Measurements from ENCODE around the gene RSRC1.

Gene RSRC1

GRCh38 chr3:158095111-158095813, 14.6 kb upstream of the RSRC1 start:
- POLR2A ChIA-PET: no interaction called here
- Histone ChIP-seq H3K27me3 (replicated peaks in 2 of 5; ENCODE audit: control insufficient read depth in 4 of 5, insufficient read depth in 5 of 5, low read length in 4 of 5) (peaks cover 35 to 97% (median 57%) of the 10 kb centered on the region in 5 experiments), H3K9me3 (ENCODE audit: control extremely low read depth in 1 of 5, control insufficient read depth in 4 of 5, insufficient read depth in 2 of 5, low read depth in 1 of 5, low read length in 4 of 5) (peaks cover 0 to 3% (median 0%) of the 10 kb centered on the region in 5 experiments), H3K4me3 (ENCODE audit: control insufficient read depth in 1 of 7, extremely low read depth in 1 of 7, insufficient read depth in 4 of 7, low read depth in 2 of 7, low read length in 6 of 7) (no peak overlapping the region), H3K36me3 (ENCODE audit: control insufficient read depth in 4 of 4, insufficient read depth in 4 of 4, low read length in 3 of 4) (no peaks in the 10 kb centered on the region), H3K4me1 (ENCODE audit: control extremely low read depth in 1 of 4, control insufficient read depth in 4 of 4, insufficient read depth in 4 of 4, low read length in 3 of 4) (peaks cover 3 to 26% (median 22%) of the 10 kb centered on the region in 4 experiments), H3K27ac (ENCODE audit: insufficient read depth in 1 of 2, low read depth in 1 of 2, low read length in 2 of 2, poor library complexity in 1 of 2, severe bottlenecking in 2 of 2) (no peak overlapping the region)
- CTCF ChIA-PET: interaction anchor here (0.7 to 2.2 kb wide), 5 partner anchors 9 to 15 kb away, joined by 3 to 11 read pairs (median 3); partner anchors contain the start of gene RSRC1
- peak in 2 of 3 donors; percentile 15 to 17 for DNase-seq
- 14% methylated on average over 17 of the region's 22 CpGs for WGBS (ENCODE audit: insufficient coverage)

DNA sequence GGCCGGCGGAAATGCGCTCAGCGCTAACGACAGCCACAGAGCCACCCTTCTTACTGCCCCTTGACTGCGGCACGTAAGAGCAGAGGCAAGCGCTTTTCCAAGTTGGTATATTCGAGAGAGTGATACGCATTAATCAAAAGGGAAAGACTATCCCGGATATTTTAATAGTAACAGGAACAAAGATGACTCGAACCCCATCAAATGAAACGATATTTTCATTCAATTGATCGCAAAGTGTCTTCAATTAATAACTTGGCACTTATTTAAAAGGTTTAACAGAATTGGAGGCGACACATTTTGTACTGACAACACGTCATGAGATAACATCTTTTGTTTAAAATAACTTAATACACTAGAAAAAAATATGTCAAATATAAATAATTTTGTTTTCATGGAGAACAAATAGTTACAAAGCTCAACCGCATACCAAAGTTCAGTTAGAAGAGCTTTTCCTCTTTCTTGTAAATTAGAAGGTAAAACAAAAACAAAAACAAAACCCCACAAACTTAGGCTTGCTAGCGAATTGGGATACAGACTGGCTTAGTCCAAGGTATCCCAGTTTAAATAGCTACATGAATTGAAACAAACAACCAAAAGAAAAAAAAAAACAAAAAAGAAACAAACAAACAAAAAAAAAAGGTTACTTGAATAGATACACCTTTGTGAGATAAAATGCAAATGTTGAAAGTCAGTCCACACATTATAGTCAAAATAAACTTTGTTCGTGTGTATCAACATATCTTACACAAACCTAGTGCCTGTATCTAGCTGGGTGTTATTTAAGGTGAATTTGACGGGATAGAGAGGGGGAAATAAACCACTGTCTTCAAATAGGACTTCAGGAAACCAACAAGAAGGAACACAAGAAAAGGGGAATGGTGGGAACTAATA, 13.8 kb upstream of the RSRC1 start:
- H3K27me3 ChIP-seq (replicated peaks in 2 of 5; ENCODE audit: control insufficient read depth in 4 of 5, insufficient read depth in 5 of 5, low read length in 4 of 5): peaks cover 39 to 97% (median 60%) of the 10 kb centered on the region in 5 experiments
- DNase-seq: peak in 2 of 3 donors; percentile 27 to 32
- POLR2A ChIA-PET: no interaction called here
- 8% methylated on average over 10 of the region's 20 CpGs for WGBS (ENCODE audit: insufficient coverage)
- no peak overlapping the region for H3K27ac ChIP-seq (ENCODE audit: insufficient read depth in 1 of 2, low read depth in 1 of 2, low read length in 2 of 2, poor library complexity in 1 of 2, severe bottlenecking in 2 of 2)
- CTCF ChIA-PET: interaction anchor here (1.0 to 5.9 kb wide), 4 partner anchors 9 to 14 kb away, joined by 3 to 30 read pairs (median 4); partner anchors contain the start of gene RSRC1
- peaks cover 3 to 26% (median 22%) of the 10 kb centered on the region in 4 experiments for H3K4me1 ChIP-seq (ENCODE audit: control extremely low read depth in 1 of 4, control insufficient read depth in 4 of 4, insufficient read depth in 4 of 4, low read length in 3 of 4)
- H3K9me3 ChIP-seq (ENCODE audit: control extremely low read depth in 1 of 5, control insufficient read depth in 4 of 5, insufficient read depth in 2 of 5, low read depth in 1 of 5, low read length in 4 of 5): peaks cover 0 to 3% (median 0%) of the 10 kb centered on the region in 5 experiments
- no peak overlapping the region for H3K4me3 ChIP-seq (ENCODE audit: control insufficient read depth in 1 of 7, extremely low read depth in 1 of 7, insufficient read depth in 4 of 7, low read depth in 2 of 7, low read length in 6 of 7)
- H3K36me3 ChIP-seq (ENCODE audit: control insufficient read depth in 4 of 4, insufficient read depth in 4 of 4, low read length in 3 of 4): no peaks in the 10 kb centered on the region

GRCh38 chr3:158097081-158097592, 12.8 kb upstream of the RSRC1 start:
- H3K9me3 ChIP-seq (ENCODE audit: control extremely low read depth in 1 of 5, control insufficient read depth in 4 of 5, insufficient read depth in 2 of 5, low read depth in 1 of 5, low read length in 4 of 5): peaks cover 0 to 3% (median 0%) of the 10 kb centered on the region in 5 experiments
- peaks cover 3 to 26% (median 22%) of the 10 kb centered on the region in 4 experiments for H3K4me1 ChIP-seq (ENCODE audit: control extremely low read depth in 1 of 4, control insufficient read depth in 4 of 4, insufficient read depth in 4 of 4, low read length in 3 of 4)
- peaks cover 37 to 97% (median 63%) of the 10 kb centered on the region in 5 experiments for H3K27me3 ChIP-seq (replicated peaks in 2 of 5; ENCODE audit: control insufficient read depth in 4 of 5, insufficient read depth in 5 of 5, low read length in 4 of 5)
- DNase-seq: peak in 1 of 3 donors; percentile 32
- H3K4me3 ChIP-seq (ENCODE audit: control insufficient read depth in 1 of 7, extremely low read depth in 1 of 7, insufficient read depth in 4 of 7, low read depth in 2 of 7, low read length in 6 of 7): peak overlapping the region in 5 of 7 experiments; percentile 63 to 74 (median 66)
- WGBS (ENCODE audit: insufficient coverage): 0% methylated on average over 4 of the region's 11 CpGs
- H3K27ac ChIP-seq (ENCODE audit: insufficient read depth in 1 of 2, low read depth in 1 of 2, low read length in 2 of 2, poor library complexity in 1 of 2, severe bottlenecking in 2 of 2): no peak overlapping the region
- CTCF ChIA-PET: interaction anchor here (1.0 to 5.9 kb wide), 2 partner anchors 8 to 12 kb away, joined by 3 to 30 read pairs; partner anchors contain the start of gene RSRC1
- H3K36me3 ChIP-seq (ENCODE audit: control insufficient read depth in 4 of 4, insufficient read depth in 4 of 4, low read length in 3 of 4): no peaks in the 10 kb centered on the region
- POLR2A ChIA-PET: no interaction called here

- ChIA-PET CTCF (interaction anchor here (5.9 kb wide), 1 partner anchor 11 kb away, joined by 30 read pairs; the partner anchor contains the start of gene RSRC1), POLR2A (no interaction called here)
- H3K9me3 ChIP-seq (ENCODE audit: control extremely low read depth in 1 of 5, control insufficient read depth in 4 of 5, insufficient read depth in 2 of 5, low read depth in 1 of 5, low read length in 4 of 5): peaks cover 0 to 3% (median 0%) of the 10 kb centered on the region in 5 experiments
- under 1% methylated on average over 56 of the region's 60 CpGs for WGBS (ENCODE audit: insufficient coverage)
- H3K36me3 ChIP-seq (ENCODE audit: control insufficient read depth in 4 of 4, insufficient read depth in 4 of 4, low read length in 3 of 4): no peaks in the 10 kb centered on the region
- H3K4me1 ChIP-seq (ENCODE audit: control extremely low read depth in 1 of 4, control insufficient read depth in 4 of 4, insufficient read depth in 4 of 4, low read length in 3 of 4): peaks cover 3 to 28% (median 22%) of the 10 kb centered on the region in 4 experiments
- no peak overlapping the region for H3K27ac ChIP-seq (ENCODE audit: insufficient read depth in 1 of 2, low read depth in 1 of 2, low read length in 2 of 2, poor library complexity in 1 of 2, severe bottlenecking in 2 of 2)
- peak overlapping the region; percentile 25 to 74 (median 65) for H3K4me3 ChIP-seq (ENCODE audit: control insufficient read depth in 1 of 7, extremely low read depth in 1 of 7, insufficient read depth in 4 of 7, low read depth in 2 of 7, low read length in 6 of 7)
- peak; percentile 71 to 86 (median 85) for DNase-seq
- peaks cover 39 to 97% (median 65%) of the 10 kb centered on the region in 5 experiments for H3K27me3 ChIP-seq (replicated peaks in 2 of 5; ENCODE audit: control insufficient read depth in 4 of 5, insufficient read depth in 5 of 5, low read length in 4 of 5)
These were observed 12.1 kb upstream of the RSRC1 start for GRCh38 chr3:158097593-158098308.

DNA sequence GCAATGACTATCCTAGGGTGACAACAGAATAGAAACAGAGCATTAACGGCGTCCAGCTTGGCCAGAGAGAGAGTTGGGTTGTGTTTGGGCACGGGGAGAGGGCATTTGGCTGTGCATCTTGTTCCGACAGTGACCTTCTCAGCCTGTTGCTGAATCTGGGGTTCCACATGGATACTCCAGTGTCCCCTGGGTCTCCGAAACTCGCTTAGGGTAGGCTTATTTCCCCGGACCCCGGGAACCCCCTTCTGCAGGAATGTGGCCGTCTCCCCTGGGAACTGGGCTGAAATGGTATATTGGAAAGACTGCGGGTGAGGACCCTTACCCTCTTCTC, 11.6 kb upstream of the RSRC1 start:
- Histone ChIP-seq H3K36me3 (ENCODE audit: control insufficient read depth in 4 of 4, insufficient read depth in 4 of 4, low read length in 3 of 4) (no peaks in the 10 kb centered on the region), H3K27ac (ENCODE audit: insufficient read depth in 1 of 2, low read depth in 1 of 2, low read length in 2 of 2, poor library complexity in 1 of 2, severe bottlenecking in 2 of 2) (no peak overlapping the region)
- POLR2A ChIA-PET: no interaction called here

DNA sequence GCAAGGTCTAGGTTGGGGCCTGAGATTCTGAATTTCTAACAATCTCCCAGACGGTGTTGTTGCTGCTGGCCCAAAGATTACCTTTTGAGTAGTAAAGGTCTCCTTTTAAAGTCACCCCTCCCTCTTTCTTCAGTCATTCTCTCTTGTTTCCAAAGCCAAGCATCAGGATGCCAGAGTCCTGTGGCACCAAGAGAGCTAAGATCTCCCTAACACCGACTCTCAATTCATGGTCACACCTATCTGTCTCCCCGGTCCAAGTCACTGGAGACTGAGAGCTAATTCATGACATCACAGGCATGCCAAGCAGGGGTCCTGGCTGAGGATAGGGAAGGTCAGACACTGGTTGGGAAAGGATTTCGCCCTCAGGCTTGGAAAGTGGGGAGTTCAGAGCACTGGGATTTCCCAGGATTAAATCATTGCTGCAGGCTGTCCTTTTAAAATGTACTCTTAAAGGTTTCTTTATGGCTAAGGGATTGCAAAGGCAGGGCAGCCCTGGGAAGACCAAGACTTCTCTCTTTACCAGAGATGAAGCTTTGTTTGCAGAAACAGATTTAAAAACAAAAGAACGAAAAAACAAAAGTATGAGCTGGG, 11.0 kb upstream of the RSRC1 start:
- peaks cover 0 to 3% (median 0%) of the 10 kb centered on the region in 5 experiments for H3K9me3 ChIP-seq (ENCODE audit: control extremely low read depth in 1 of 5, control insufficient read depth in 4 of 5, insufficient read depth in 2 of 5, low read depth in 1 of 5, low read length in 4 of 5)
- ChIA-PET POLR2A (no interaction called here), CTCF (interaction anchor here (5.9 kb wide), 1 partner anchor 10 kb away, joined by 30 read pairs; the partner anchor contains the start of gene RSRC1)
- H3K4me1 ChIP-seq (ENCODE audit: control extremely low read depth in 1 of 4, control insufficient read depth in 4 of 4, insufficient read depth in 4 of 4, low read length in 3 of 4): peaks cover 3 to 39% (median 31%) of the 10 kb centered on the region in 4 experiments
- no peak for DNase-seq
- no peak overlapping the region for H3K27ac ChIP-seq (ENCODE audit: insufficient read depth in 1 of 2, low read depth in 1 of 2, low read length in 2 of 2, poor library complexity in 1 of 2, severe bottlenecking in 2 of 2)
- H3K36me3 ChIP-seq (ENCODE audit: control insufficient read depth in 4 of 4, insufficient read depth in 4 of 4, low read length in 3 of 4): no peaks in the 10 kb centered on the region
- no peak overlapping the region for H3K4me3 ChIP-seq (ENCODE audit: control insufficient read depth in 1 of 7, extremely low read depth in 1 of 7, insufficient read depth in 4 of 7, low read depth in 2 of 7, low read length in 6 of 7)
- WGBS (ENCODE audit: insufficient coverage): 21% methylated on average over 3 of the region's 5 CpGs
- H3K27me3 ChIP-seq (replicated peaks in 2 of 5; ENCODE audit: control insufficient read depth in 4 of 5, insufficient read depth in 5 of 5, low read length in 4 of 5): peaks cover 39 to 97% (median 71%) of the 10 kb centered on the region in 5 experiments

More for the DNA sequence above, 11.6 kb upstream of the RSRC1 start:
- 3% methylated on average over 7 of the region's 10 CpGs for WGBS (ENCODE audit: insufficient coverage)
- Histone ChIP-seq H3K27me3 (replicated peaks in 2 of 5; ENCODE audit: control insufficient read depth in 4 of 5, insufficient read depth in 5 of 5, low read length in 4 of 5) (peaks cover 39 to 97% (median 70%) of the 10 kb centered on the region in 5 experiments), H3K9me3 (ENCODE audit: control extremely low read depth in 1 of 5, control insufficient read depth in 4 of 5, insufficient read depth in 2 of 5, low read depth in 1 of 5, low read length in 4 of 5) (peaks cover 0 to 3% (median 0%) of the 10 kb centered on the region in 5 experiments), H3K4me1 (ENCODE audit: control extremely low read depth in 1 of 4, control insufficient read depth in 4 of 4, insufficient read depth in 4 of 4, low read length in 3 of 4) (peaks cover 3 to 33% (median 26%) of the 10 kb centered on the region in 4 experiments), H3K4me3 (ENCODE audit: control insufficient read depth in 1 of 7, extremely low read depth in 1 of 7, insufficient read depth in 4 of 7, low read depth in 2 of 7, low read length in 6 of 7) (peak overlapping the region in 6 of 7 experiments; percentile 52 to 74 (median 66))
- DNase-seq: no peak
- CTCF ChIA-PET: interaction anchor here (5.9 kb wide), 1 partner anchor 11 kb away, joined by 30 read pairs; the partner anchor contains the start of gene RSRC1
